Measurements from ENCODE around the gene PRPSAP1.

- TF ChIP-seq, protein P1, sequence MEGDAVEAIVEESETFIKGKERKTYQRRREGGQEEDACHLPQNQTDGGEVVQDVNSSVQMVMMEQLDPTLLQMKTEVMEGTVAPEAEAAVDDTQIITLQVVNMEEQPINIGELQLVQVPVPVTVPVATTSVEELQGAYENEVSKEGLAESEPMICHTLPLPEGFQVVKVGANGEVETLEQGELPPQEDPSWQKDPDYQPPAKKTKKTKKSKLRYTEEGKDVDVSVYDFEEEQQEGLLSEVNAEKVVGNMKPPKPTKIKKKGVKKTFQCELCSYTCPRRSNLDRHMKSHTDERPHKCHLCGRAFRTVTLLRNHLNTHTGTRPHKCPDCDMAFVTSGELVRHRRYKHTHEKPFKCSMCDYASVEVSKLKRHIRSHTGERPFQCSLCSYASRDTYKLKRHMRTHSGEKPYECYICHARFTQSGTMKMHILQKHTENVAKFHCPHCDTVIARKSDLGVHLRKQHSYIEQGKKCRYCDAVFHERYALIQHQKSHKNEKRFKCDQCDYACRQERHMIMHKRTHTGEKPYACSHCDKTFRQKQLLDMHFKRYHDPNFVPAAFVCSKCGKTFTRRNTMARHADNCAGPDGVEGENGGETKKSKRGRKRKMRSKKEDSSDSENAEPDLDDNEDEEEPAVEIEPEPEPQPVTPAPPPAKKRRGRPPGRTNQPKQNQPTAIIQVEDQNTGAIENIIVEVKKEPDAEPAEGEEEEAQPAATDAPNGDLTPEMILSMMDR (IDR thresholded peaks at IDR 0.05): peak in 1 of 7 experiments; percentile 4
- no peak for TF ChIP-seq POLR2AphosphoS5 (IDR thresholded peaks at IDR 0.05)
These were observed 44.9 kb upstream of the PRPSAP1 start for GRCh38 chr17:76398523-76399174.
